Upper lobe of right lung (tissue), 1 donor: ENCODE measurements around the gene SLC26A8. TPM values are rescaled to one million over a fixed set of nuclear protein-coding genes. Genes with fewer than 3 reads are reported as not detected.

ENCODE experiments used
- ATAC-seq: fragments of 200-7000 bp; cut with Tn5 transposase; one replicate; pipeline ENCODE4 v1.9.1; 2020; ENCODE audit warnings: mild to moderate bottlenecking, moderate library complexity
- DNase-seq: peaks from one replicate; pipeline ENCODE4 v3.0.0-alpha.2; 2020
- H3K27ac ChIP-seq: fragments of 200-600 bp; one replicate; pipeline ENCODE4 v1.8.0; 2022
- H3K27me3 ChIP-seq: fragments of 200-600 bp; one replicate; pipeline ENCODE4 v1.8.0; 2022; ENCODE audit warnings: mild to moderate bottlenecking
- H3K36me3 ChIP-seq: fragments of 200-600 bp; one replicate; pipeline ENCODE4 v1.8.0; 2022
- H3K4me1 ChIP-seq: fragments of 200-600 bp; one replicate; pipeline ENCODE4 v1.8.0; 2022
- H3K4me3 ChIP-seq: fragments of 200-600 bp; one replicate; pipeline ENCODE4 v1.8.0; 2022; ENCODE audit warnings: mild to moderate bottlenecking
- H3K9me3 ChIP-seq: fragments of 200-600 bp; one replicate; pipeline ENCODE4 v1.8.0; 2022
- CTCF ChIP-seq: fragments of 200-600 bp; IDR thresholded peaks from one replicate; pipeline ENCODE4 v1.8.0; 2022; ENCODE audit warnings: antibody characterized with exemption
- intact Hi-C: fragments of 100-400 bp; cut with DNase I; formaldehyde crosslinking; loops from one replicate; pipeline ENCODE4 v1.11.0; 2022
- total RNA-seq: library from RNA; stranded (reverse); fragmentation: NEBNext Ultra II Directional; extraction: Animal tissue kit (Norgen Biotek cat#: 25700); gene quantifications from one replicate; pipeline ENCODE4 v1.2.1, GENCODE V29; 2021
- donor health status: DM: no; HTN: yes; CAD: no; lungs with severe emphysema.

SLC26A8 gene
- total RNA-seq, 1 donor from 2014 or later, result 0.52 TPM

- Histone ChIP-seq H3K27ac (no peak overlapping the region), H3K4me3 (no peak overlapping the region), H3K4me1 (peaks cover 23% of the 10 kb centered on the region), H3K27me3 (no peaks in the 10 kb centered on the region), H3K36me3 (peaks cover 12% of the 10 kb centered on the region), H3K9me3 (no peaks in the 10 kb centered on the region)
- intact Hi-C loops, result no loop called here
- ATAC-seq (no peak), DNase-seq (no peak)
- no peak for TF ChIP-seq CTCF
These were observed 26.7 kb upstream of the SLC26A8 start for GRCh38 chr6:36050947-36051710.

DNA sequence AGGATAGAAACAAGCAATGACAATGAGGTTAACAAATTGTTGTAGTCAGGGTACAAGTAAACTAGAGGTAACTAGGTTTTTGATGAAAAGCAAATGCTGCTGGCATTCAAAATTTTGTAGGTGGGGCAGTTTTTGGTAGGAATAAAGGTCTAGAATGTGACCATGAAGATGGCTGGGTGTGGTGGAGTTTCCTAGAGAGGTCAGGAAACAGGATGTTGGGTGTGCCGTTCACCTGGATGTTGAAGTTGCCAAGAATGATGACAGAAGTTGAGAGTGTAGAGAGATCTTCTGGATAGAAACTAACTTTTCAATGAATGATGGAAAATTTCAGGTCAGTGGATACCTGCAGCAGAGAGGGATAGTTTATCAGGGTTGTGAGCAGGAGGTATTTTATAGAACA, 25.9 kb upstream of the SLC26A8 start:
- ATAC-seq (no peak), DNase-seq (no peak)
- Histone ChIP-seq H3K27me3 (no peaks in the 10 kb centered on the region), H3K4me1 (peaks cover 23% of the 10 kb centered on the region), H3K4me3 (no peak overlapping the region), H3K27ac (no peak overlapping the region), H3K36me3 (peaks cover 12% of the 10 kb centered on the region), H3K9me3 (no peaks in the 10 kb centered on the region)
- intact Hi-C loops, result no loop called here
- no peak for TF ChIP-seq CTCF

- Histone ChIP-seq H3K9me3 (no peaks in the 10 kb centered on the region), H3K27ac (no peak overlapping the region), H3K4me3 (no peak overlapping the region), H3K36me3 (peaks cover 7% of the 10 kb centered on the region), H3K27me3 (no peaks in the 10 kb centered on the region), H3K4me1 (peaks cover 23% of the 10 kb centered on the region)
- intact Hi-C loops, result no loop called here
- ATAC-seq (no peak), DNase-seq (no peak)
- TF ChIP-seq CTCF, result no peak
These were observed 25.1 kb upstream of the SLC26A8 start for GRCh38 chr6:36049582-36049981.

DNA sequence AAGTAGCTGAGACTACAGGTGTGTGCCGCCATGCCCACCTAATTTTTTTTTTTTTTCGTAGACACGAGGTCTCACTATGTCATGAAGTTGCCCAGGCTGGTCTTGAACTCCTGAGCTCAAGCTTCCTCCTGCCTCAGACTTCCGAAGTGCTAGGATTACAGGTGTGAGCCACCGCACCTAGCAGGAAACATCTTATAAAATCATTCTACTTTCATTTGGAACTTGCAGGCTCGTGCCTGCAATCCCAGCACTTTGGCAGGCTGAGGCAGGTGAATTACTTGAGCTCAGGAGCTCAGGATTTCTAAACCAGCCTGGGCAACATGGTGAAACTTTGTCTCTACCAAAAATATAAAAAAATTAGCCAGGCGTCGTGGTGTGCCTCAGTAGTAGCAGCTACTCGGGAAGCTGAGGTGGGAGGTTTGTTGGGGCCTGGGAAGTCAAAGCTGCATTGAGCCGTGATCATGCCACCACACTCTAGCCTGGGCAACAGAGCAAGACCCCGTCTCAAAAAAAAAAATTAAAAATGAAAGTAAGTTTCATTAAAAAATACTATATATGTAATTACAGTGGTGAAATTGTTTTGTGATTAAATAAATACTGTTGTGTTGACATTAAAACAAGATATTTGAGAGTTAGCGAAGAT, 18.3 kb upstream of the SLC26A8 start:
- H3K4me3 ChIP-seq, result no peak overlapping the region
- intact Hi-C loops, result no loop called here
- H3K36me3 ChIP-seq, result no peaks in the 10 kb centered on the region
- H3K9me3 ChIP-seq, result no peaks in the 10 kb centered on the region
- ATAC-seq, result no peak
- TF ChIP-seq CTCF, result no peak
- no peaks in the 10 kb centered on the region for H3K27me3 ChIP-seq
- no peak for DNase-seq
- H3K27ac ChIP-seq, result no peak overlapping the region
- peaks cover 18% of the 10 kb centered on the region for H3K4me1 ChIP-seq

DNA sequence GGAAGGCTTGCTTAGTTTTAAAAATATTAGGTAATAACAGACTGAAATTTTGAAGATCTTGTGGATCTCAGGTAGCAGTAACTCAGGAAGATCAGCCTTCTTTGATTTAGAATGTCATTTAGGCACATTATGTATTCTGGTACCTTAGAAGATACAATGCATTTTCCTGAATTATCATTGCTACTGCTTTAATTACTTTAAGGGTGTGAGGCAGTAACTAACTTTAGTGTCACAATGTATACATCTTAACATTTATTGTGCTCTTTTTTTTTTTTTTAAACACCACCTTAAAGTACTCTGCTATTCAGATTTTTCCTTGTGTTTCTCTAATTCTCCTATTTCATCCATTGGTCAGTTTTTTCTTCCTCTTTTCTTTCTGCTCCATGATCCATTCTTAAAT, 16.5 kb upstream of the SLC26A8 start:
- no peak for TF ChIP-seq CTCF
- H3K9me3 ChIP-seq, result no peaks in the 10 kb centered on the region
- H3K36me3 ChIP-seq, result peaks cover 5% of the 10 kb centered on the region
- H3K4me1 ChIP-seq, result peaks cover 35% of the 10 kb centered on the region
- H3K27me3 ChIP-seq, result no peaks in the 10 kb centered on the region
- intact Hi-C loops, result no loop called here
- no peak for DNase-seq
- H3K4me3 ChIP-seq, result no peak overlapping the region
- H3K27ac ChIP-seq, result no peak overlapping the region
- no peak for ATAC-seq
